Measurements from ENCODE around the gene COMMD4.
"Not testable (repeated sequence)": the region's sequence is repeated elsewhere in the genome, so short reads cannot be mapped to it uniquely, and the experiment has no call there.

The COMMD4 gene

GRCh38 chr15:75335705-75336355 lies at the start of gene COMMD4:
Gene COMMD4 (plus strand): TSS chr15:75336063. CDS start chr15:75336090, 27 bp downstream.
- peak within 1 kb of the TSS; percentile 75 for H3K4me3 ChIP-seq (ENCODE audit: control insufficient read depth, low read depth, low read length)
- peak; percentile 95 for DNase-seq (ENCODE audit: low read depth)
- TF ChIP-seq, protein P1, sequence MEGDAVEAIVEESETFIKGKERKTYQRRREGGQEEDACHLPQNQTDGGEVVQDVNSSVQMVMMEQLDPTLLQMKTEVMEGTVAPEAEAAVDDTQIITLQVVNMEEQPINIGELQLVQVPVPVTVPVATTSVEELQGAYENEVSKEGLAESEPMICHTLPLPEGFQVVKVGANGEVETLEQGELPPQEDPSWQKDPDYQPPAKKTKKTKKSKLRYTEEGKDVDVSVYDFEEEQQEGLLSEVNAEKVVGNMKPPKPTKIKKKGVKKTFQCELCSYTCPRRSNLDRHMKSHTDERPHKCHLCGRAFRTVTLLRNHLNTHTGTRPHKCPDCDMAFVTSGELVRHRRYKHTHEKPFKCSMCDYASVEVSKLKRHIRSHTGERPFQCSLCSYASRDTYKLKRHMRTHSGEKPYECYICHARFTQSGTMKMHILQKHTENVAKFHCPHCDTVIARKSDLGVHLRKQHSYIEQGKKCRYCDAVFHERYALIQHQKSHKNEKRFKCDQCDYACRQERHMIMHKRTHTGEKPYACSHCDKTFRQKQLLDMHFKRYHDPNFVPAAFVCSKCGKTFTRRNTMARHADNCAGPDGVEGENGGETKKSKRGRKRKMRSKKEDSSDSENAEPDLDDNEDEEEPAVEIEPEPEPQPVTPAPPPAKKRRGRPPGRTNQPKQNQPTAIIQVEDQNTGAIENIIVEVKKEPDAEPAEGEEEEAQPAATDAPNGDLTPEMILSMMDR (conservative IDR thresholded peaks at IDR 0.05; ENCODE audit: control insufficient read depth, insufficient read depth, low read depth, low read length) = no peak

- DNase-seq (ENCODE audit: low read depth); H3K4me3 ChIP-seq (ENCODE audit: control insufficient read depth, low read depth, low read length): not testable (repeated sequence)
Measured at GRCh38 chr15:75293660-75294059, 42.2 kb upstream of the COMMD4 start.

- DNase-seq (ENCODE audit: low read depth); H3K4me3 ChIP-seq (ENCODE audit: control insufficient read depth, low read depth, low read length): not testable (repeated sequence)
Measured at GRCh38 chr15:75298541-75299310, 37.1 kb upstream of the COMMD4 start.

- not testable (repeated sequence) for DNase-seq (ENCODE audit: low read depth); H3K4me3 ChIP-seq (ENCODE audit: control insufficient read depth, low read depth, low read length)
- TF ChIP-seq, protein P1 (conservative IDR thresholded peaks at IDR 0.05; ENCODE audit: control insufficient read depth, insufficient read depth, low read depth, low read length) = peak; percentile 11
Measured at GRCh38 chr15:75299311-75299688, 36.6 kb upstream of the COMMD4 start.

- H3K4me3 ChIP-seq (ENCODE audit: control insufficient read depth, low read depth, low read length) = not testable (repeated sequence)
Measured at GRCh38 chr15:75300026-75300425, 35.8 kb upstream of the COMMD4 start.

DNA sequence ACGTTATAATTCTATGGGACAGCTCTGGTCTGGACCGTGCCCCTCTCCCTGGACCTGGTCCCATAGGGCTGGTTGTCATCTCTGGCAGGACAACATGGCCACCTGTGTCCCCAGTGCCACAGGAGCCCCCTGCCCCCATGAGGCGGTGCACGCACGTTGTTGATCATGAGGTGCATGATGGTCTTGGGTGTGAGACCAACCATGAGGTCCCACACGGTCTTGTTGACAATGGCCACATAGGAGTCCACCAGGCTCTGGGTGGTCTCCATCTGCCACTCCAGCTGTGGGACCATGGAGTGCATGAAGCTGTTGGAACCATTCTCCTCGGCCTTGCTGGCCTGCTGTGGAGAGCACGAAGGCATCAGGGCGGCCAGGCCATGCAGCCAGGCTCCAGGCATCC lies 33.5 kb upstream of the COMMD4 start:
- DNase-seq (ENCODE audit: low read depth) = no peak
- TF ChIP-seq, protein P1 (conservative IDR thresholded peaks at IDR 0.05; ENCODE audit: control insufficient read depth, insufficient read depth, low read depth, low read length) = no peak
- no peak overlapping the region for H3K4me3 ChIP-seq (ENCODE audit: control insufficient read depth, low read depth, low read length)

More at GRCh38 chr15:75300026-75300425, 35.8 kb upstream of the COMMD4 start:
- DNase-seq (ENCODE audit: low read depth) = not testable (repeated sequence)

DNA sequence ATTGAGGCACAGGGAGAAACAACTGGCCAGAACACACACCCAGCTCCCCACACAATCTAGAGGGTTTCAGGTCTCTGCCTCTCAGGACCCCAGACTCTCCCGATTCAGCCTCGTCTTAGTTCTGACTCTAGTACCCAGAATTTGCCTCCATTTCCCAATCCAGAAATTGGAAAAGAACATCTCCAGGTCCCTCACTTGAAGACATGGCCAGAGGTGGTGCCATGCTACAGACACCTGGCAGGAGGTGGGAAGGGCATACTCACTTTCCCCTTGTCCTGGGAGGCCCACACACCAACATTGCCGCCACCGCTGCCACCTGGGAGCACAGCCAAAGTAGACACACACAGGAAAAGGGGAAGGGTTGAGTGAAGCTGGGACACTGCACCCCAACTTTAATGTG lies 33.1 kb upstream of the COMMD4 start:
- not testable (repeated sequence) for DNase-seq (ENCODE audit: low read depth); H3K4me3 ChIP-seq (ENCODE audit: control insufficient read depth, low read depth, low read length)

DNA sequence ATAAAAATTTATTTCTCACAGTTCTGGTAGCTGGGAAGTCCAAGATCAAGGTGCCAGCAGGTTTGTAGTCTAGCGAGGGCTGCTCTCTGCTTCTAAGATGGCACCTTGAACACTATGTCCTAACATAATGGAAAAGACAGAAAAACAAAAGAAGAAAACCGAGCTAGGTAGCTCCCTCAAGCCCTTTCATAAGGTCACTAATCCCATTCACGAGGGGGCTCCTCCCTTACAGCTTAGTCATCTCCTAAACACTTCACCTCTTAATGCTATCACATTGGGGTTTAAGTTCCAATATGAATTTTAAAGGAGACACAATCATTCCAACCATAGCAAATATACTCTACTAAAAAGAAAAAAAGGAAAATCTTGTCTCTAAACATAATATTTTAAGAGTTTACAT lies 29.7 kb upstream of the COMMD4 start:
- TF ChIP-seq, protein P1 (conservative IDR thresholded peaks at IDR 0.05; ENCODE audit: control insufficient read depth, insufficient read depth, low read depth, low read length) = no peak
- DNase-seq (ENCODE audit: low read depth) = no peak

More for the DNA sequence above, 29.7 kb upstream of the COMMD4 start:
- H3K4me3 ChIP-seq (ENCODE audit: control insufficient read depth, low read depth, low read length) = no peak overlapping the region

Data from fibroblast of mammary gland (primary cell).